ENCODE results near the gene KRT78.

KRT78 gene, protein sequence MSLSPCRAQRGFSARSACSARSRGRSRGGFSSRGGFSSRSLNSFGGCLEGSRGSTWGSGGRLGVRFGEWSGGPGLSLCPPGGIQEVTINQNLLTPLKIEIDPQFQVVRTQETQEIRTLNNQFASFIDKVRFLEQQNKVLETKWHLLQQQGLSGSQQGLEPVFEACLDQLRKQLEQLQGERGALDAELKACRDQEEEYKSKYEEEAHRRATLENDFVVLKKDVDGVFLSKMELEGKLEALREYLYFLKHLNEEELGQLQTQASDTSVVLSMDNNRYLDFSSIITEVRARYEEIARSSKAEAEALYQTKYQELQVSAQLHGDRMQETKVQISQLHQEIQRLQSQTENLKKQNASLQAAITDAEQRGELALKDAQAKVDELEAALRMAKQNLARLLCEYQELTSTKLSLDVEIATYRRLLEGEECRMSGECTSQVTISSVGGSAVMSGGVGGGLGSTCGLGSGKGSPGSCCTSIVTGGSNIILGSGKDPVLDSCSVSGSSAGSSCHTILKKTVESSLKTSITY

DNA sequence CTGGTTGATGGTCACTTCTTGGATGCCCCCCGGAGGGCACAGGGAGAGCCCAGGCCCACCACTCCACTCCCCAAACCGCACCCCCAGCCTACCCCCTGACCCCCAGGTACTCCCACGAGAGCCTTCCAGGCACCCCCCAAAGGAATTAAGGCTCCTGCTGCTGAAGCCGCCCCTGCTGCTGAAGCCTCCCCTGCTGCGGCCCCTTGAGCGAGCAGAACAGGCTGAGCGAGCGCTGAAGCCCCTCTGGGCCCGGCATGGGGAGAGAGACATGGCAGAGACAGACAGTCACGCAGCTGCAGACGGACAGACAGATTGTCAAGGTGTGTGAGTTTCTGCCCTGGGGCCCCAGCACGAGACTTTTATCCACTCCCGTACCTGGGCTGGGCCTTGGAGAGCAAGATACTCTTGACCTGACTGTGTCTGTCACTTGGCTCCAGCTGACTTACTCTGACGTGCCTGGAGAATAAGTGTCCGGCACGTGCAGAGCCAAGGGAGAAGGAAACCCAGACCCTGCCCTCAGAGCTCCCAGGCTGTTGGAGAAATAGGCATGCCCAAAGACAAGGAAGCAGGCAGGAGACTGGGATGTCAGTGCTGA is at the start of gene KRT78:
Gene KRT78, minus strand, starts transcription at position 334 of the 595 bp plus-strand sequence. Its CDS starts 64 bp downstream, at position 270.
- TF ChIP-seq GATA2 (IDR thresholded peaks at IDR 0.05; ENCODE audit: low read depth, low read length) = no peak
- TF ChIP-seq GATA3 (IDR thresholded peaks at IDR 0.05; ENCODE audit: low read depth, low read length) = no peak

DNA sequence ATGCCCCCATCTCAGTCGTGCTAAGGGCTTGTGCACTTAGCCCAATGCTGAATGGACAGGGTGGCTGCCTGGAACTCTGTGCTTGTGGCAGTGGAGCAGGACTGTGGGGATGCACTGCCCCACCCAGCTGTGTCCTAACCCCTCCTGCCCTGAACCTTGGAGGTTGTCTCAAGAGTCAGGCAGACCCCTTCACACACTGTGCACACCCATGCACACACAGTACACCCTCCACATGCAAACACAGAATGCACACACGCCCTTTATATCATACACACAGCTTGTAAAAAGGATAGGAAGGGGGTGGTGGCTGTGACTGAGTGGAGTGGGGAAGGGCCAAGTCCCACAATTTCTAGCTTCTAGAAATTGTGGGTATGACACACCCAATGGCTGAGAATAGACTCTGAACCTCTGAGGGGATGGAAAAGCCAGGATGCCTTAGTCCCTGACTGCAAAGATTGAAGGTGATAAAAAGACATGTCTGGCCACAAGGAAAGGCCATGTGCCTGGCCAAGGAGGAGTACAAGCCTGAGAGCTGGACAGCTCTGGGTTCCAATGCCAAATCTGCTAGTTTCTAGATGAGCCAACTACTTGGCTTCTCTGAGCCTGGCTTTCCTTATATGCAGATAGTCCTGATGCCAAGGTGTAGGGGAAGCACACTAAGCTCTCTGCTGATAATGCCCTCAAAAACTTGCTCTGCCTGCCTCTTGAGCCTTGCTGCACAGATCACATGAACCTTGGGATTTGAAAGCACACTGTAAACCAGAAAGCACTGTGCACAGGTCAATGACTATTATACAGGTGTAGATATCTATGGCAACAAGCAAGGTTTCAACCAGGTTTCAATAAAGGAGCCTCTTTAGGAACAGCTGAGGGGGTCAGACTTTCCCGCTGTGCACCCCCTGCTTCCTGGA is 47.7 kb upstream of the KRT78 start:
- TF ChIP-seq GATA3 (IDR thresholded peaks at IDR 0.05; ENCODE audit: low read depth, low read length) = no peak
- TF ChIP-seq GATA2 (IDR thresholded peaks at IDR 0.05; ENCODE audit: low read depth, low read length) = no peak

DNA sequence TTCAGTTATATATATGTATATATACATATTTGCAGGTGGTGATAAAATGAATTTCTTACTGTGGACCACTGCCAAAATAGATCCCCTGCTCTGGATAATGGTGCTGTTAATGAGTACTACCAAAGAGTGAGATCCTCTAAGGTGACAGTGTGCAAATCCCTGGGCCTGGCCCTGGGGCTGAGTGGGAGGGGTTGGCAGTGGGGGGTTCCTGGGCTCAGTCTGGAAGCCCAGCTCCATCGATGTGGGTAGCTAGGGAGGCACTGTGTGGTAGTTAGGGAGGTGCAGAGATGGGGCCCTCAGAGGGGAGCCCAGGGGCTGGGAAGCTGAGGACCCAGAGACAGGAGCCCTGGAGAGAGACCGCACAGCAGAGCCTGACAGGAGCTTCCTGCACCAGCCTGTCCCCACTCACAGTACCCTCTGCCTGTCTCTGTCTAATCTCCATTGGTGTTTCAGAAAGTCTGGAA is 47.0 kb upstream of the KRT78 start:
- no peak for TF ChIP-seq GATA3 (IDR thresholded peaks at IDR 0.05; ENCODE audit: low read depth, low read length)
- TF ChIP-seq GATA2 (IDR thresholded peaks at IDR 0.05; ENCODE audit: low read depth, low read length) = no peak

DNA sequence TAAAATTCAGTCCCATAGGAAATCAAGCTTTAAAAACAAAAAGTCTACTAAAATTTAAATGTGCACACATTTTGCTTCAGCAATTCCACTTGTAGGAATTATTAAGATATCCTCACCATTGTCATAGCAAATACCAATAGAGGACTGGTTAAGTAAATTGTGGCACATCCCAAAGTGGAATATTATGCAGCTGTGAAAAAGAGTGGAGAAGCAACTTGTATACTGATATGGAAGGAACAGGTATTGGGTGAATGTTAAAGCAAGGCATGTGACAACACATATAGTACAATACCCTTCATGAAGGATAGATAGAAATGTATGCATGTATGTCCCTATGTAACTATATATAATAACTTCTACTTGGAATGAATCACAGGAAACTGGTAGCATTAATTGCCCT is 44.2 kb upstream of the KRT78 start:
- TF ChIP-seq GATA3 (IDR thresholded peaks at IDR 0.05; ENCODE audit: low read depth, low read length) (no peak), GATA2 (IDR thresholded peaks at IDR 0.05; ENCODE audit: low read depth, low read length) (no peak)

DNA sequence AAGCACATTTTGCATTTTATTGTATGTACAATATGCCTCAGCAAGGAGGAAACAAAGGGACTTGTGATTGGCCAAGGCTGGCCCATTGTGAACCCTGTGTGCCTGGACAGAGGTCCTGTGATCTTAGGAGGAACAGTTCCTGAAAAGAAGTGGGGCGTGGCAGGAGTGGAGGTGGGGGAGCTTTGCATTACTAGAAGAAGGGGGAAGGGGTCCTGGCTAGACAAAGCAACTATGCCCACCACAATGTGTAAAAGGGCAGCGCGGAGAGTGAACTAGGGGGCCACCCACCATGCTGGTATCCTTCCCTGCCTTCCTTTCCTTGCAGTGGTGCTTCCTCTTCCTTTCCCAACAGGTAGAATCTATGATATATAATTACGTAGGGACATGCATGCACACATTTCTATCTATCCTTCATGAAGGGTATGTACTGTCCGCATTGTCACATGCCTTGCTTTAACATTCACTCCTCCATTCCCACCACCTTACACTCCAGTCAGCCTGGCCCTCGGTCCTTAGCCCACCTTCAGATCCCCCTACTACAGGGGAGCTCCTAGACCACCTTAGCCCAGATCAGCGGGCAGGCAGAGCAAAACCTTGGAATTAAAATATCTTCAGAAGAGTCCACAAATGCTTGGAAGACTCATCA is 43.5 kb upstream of the KRT78 start:
- no peak for TF ChIP-seq GATA2 (IDR thresholded peaks at IDR 0.05; ENCODE audit: low read depth, low read length)

DNA sequence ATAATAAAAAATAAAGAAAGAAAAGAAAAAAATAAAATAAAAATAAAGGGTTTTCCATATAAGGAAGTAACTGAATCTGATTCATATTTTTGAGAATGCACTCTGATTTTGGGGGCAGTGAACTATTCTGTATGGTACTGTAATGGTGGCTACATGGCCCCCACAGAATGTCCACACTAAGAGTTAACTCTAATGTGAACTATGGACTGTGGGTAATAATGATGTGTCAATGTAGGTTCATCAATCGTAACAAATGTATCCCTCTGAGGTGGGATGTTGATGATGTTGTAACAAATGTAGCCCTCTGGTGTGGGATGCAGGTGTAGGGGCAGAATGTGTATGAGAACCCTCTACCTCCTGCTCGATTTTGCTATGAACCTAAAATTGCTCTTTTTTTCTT is 42.2 kb upstream of the KRT78 start:
- TF ChIP-seq GATA3 (IDR thresholded peaks at IDR 0.05; ENCODE audit: low read depth, low read length) = no peak
- TF ChIP-seq GATA2 (IDR thresholded peaks at IDR 0.05; ENCODE audit: low read depth, low read length) = no peak

DNA sequence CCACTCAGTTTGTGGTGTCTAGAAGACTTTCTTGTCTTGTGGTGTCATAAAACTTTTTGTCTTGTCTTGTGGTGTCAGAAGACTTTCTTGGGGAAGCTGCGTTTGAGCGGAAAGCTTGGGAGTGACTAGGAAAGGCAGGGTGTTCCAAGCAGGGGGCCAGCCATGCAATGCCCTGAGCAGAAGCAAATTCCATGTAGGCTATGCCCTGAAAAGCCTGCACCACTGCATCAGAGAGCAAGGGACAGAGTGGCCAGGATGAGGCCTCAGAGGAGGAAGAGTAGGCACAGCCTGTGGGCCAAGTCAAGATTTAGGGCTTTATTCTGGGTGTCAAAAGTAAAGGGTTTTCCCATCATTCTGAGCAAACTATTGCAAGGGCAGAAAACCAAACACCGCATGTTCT is 41.6 kb upstream of the KRT78 start:
- TF ChIP-seq GATA3 (IDR thresholded peaks at IDR 0.05; ENCODE audit: low read depth, low read length) (no peak), GATA2 (IDR thresholded peaks at IDR 0.05; ENCODE audit: low read depth, low read length) (no peak)

DNA sequence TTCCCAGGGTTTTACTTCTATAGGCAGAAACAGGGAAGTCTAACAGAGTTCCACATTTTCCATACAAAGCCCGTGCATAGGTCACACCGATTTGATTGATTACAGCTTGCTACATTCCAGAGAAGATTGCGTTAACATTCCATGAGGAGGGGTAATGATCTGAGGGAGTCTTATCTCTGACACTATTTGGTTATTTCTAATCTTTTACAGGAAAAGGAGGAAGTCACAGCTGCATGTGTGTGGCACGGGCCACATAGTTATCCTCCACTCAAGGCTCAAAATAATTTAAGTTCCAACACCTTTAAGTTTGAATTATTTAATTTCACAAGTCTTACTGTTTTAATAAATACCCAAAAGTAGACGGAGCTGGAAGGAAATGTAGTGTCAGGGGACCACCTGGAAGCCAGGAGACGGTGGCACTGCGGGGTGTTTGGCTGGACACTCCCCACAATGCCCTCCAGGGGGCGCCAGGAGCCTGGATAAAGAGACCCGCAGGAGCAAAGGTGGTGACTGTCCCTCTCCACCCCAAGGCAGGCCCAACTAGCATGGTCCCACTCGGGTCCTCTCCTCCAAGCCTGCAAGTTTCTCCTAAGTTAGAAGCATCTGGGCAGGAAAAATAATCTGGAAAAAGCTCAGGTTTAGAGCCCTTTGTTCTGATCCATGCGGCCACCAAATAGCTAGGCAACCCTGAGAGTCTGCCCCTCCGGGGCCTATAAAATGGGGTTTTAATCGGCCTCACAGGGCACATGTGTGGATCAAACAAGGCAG is 35.9 kb upstream of the KRT78 start:
- TF ChIP-seq GATA3 (IDR thresholded peaks at IDR 0.05; ENCODE audit: low read depth, low read length) = no peak
- no peak for TF ChIP-seq GATA2 (IDR thresholded peaks at IDR 0.05; ENCODE audit: low read depth, low read length)

DNA sequence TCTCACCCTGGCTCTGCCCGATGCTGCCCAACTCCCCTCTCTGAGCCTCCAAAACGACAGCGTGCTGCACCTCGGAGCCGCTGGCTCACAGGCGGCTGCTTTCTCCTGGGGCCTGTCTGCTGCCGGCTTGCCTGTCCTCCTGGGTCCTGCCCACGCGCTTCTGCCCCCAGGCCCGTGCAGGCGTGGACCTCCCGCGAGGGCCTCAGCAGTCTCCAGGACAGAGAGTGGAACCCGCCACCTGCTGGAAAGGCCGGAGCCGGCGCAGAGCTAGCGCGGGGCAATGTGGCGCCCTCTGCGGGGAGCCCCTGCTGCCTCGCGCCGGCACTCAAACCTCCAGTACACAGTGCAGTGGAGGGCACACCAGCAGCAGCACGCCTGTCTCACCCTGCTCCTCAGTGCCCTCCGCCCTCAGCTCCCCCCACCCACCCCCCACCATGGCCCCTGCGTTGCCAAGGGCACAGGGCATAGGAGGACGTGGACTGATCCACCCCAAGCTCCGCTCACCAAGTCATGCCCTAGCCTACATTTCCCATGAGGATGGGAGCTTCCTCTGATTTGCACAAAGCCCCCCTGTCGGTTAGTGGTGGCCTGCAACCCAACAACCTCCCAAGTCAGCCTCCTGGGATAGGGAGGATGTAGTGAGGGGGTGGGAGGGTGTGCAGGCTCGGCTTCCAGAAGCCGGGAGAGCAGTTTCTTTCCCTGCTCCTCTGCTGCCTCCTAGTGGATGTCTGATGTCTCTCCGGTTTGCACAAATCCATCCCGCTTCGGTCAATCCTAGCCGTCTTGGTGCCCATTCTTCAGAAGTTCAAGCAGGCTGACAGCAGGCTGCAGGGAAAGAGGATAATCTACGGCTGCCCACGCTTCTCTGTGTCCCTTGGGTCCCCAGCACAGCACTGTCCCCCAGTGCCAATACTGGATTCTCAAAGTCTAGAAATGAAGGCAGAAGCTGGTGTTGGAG is 30.9 kb upstream of the KRT78 start:
- no peak for TF ChIP-seq GATA3 (IDR thresholded peaks at IDR 0.05; ENCODE audit: low read depth, low read length)
- no peak for TF ChIP-seq GATA2 (IDR thresholded peaks at IDR 0.05; ENCODE audit: low read depth, low read length)

DNA sequence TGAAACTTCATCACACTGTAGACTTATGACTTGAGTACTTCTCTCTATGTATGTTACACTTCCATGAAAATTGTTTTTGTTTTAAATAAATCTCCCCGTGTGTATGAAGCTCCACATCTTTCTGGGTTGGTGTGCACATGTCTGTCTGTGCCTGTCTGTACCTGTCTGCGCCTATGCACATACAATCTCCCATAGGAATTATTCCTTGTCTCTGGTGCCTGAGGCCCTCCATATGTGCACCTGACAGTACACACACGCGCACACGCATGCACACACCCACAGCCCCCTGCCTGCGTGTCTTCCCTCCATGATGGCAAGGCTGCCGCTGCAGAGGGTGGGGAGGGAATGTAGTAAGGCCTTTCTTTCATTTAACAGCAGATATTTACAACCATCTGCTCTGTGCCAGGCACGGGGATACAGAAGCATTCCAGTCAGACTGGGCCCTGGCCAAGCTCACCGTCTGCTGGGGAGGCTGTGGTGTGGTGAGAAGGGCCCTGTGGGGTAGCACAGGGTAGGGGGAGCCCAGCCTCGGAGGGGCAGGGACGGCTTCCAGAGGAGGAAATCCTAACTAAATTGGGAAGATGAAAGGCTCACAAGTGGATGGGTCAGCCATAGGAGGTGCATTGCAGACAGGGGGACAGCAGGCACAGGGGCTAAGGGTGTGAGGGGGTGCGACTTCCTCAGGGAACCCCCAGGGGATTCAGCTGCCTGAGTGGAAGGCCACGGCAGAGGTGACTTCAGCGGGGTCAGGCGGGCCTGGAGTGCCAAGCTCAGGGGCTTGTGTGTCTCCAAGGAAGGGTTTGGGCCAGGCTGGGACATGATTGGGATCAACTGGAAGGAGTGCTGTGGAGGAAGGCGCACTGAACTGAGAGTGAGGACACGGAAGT is 30.0 kb upstream of the KRT78 start:
- TF ChIP-seq GATA3 (IDR thresholded peaks at IDR 0.05; ENCODE audit: low read depth, low read length) = no peak
- TF ChIP-seq GATA2 (IDR thresholded peaks at IDR 0.05; ENCODE audit: low read depth, low read length) = no peak

DNA sequence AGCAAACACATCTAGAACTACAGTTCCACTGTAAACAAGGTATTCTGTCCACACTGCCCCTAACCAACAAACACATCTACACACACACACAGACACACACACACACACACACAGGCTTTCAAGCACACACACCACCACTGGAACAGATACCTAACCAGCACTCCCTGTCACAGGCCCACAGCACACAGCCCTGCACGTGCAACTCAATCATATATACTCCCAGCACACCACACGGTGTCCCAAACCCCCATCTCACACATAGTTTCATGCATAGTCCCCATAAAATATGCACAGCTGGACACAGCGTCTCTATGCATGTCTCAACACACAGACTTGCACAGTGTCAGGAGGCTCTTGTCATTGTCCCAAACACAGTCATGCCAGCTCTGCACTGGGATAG is 28.4 kb upstream of the KRT78 start:
- TF ChIP-seq GATA2 (IDR thresholded peaks at IDR 0.05; ENCODE audit: low read depth, low read length) (no peak), GATA3 (IDR thresholded peaks at IDR 0.05; ENCODE audit: low read depth, low read length) (no peak)

Measured in SH-SY5Y (cell line).